Measurements from ENCODE around the gene SYNGAP1. TPM values are rescaled to one million over a fixed set of nuclear protein-coding genes. Genes with fewer than 3 reads are reported as not detected.

The SYNGAP1 gene
- total and polyA plus RNA-seq, 9 of the 15 experiments (the other 6 are each of a cell fraction or from before 2014, with no cell fraction given): 0.01 to 22.8 (median 3.2) TPM

- peak; percentile 75 for TF ChIP-seq CTCFL (IDR thresholded peaks at IDR 0.05; ENCODE audit: borderline replicate concordance, insufficient read depth, low read depth, low read length, poor library complexity, severe bottlenecking)
- TF ChIP-seq ELF1 (tag; IDR thresholded peaks at IDR 0.05): peak; percentile 98
- TF ChIP-seq CREB1 (IDR thresholded peaks at IDR 0.05): peak; percentile 88
- TF ChIP-seq CREB1 (CRISPR knock-in tag; IDR thresholded peaks at IDR 0.05): peak; percentile 84
- TF ChIP-seq, protein P1, sequence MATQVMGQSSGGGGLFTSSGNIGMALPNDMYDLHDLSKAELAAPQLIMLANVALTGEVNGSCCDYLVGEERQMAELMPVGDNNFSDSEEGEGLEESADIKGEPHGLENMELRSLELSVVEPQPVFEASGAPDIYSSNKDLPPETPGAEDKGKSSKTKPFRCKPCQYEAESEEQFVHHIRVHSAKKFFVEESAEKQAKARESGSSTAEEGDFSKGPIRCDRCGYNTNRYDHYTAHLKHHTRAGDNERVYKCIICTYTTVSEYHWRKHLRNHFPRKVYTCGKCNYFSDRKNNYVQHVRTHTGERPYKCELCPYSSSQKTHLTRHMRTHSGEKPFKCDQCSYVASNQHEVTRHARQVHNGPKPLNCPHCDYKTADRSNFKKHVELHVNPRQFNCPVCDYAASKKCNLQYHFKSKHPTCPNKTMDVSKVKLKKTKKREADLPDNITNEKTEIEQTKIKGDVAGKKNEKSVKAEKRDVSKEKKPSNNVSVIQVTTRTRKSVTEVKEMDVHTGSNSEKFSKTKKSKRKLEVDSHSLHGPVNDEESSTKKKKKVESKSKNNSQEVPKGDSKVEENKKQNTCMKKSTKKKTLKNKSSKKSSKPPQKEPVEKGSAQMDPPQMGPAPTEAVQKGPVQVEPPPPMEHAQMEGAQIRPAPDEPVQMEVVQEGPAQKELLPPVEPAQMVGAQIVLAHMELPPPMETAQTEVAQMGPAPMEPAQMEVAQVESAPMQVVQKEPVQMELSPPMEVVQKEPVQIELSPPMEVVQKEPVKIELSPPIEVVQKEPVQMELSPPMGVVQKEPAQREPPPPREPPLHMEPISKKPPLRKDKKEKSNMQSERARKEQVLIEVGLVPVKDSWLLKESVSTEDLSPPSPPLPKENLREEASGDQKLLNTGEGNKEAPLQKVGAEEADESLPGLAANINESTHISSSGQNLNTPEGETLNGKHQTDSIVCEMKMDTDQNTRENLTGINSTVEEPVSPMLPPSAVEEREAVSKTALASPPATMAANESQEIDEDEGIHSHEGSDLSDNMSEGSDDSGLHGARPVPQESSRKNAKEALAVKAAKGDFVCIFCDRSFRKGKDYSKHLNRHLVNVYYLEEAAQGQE (IDR thresholded peaks at IDR 0.05; ENCODE audit: borderline replicate concordance): peak; percentile 99
- TF ChIP-seq, protein P1 (CRISPR knock-in tag; IDR thresholded peaks at IDR 0.05; ENCODE audit: low read depth): no peak; the same call in 1 of the 2 replicates
- no peak for TF ChIP-seq ELF4 (CRISPR knock-in tag; IDR thresholded peaks at IDR 0.05)
- TF ChIP-seq ZEB2 (IDR thresholded peaks at IDR 0.05): peak; percentile 84
- peak; percentile 83 for TF ChIP-seq SUPT5H (IDR thresholded peaks at IDR 0.05)
- no peak for TF ChIP-seq ZBTB8A (IDR thresholded peaks at IDR 0.05; ENCODE audit: partially characterized antibody)
- TF ChIP-seq CHD2 (IDR thresholded peaks at IDR 0.05; ENCODE audit: low read depth, low read length): peak; percentile 12; the same call in 1 of the 2 replicates
- TF ChIP-seq GTF2E2 (tag; IDR thresholded peaks at IDR 0.05): 0 out of 2 replicates have a peak, but pooled peaks have one; percentile 21
- TF ChIP-seq ZNF644 (tag; IDR thresholded peaks at IDR 0.05; ENCODE audit: low read depth): peak; percentile 84; the same call in 1 of the 2 replicates
- peak; percentile 60 for TF ChIP-seq ZNF583 (CRISPR knock-in tag; IDR thresholded peaks at IDR 0.05)
- peak; percentile 20; the same call in 1 of the 2 replicates for TF ChIP-seq DIDO1 (tag; IDR thresholded peaks at IDR 0.05; ENCODE audit: low read depth)
- TF ChIP-seq MAFK (IDR thresholded peaks at IDR 0.05; ENCODE audit: low read length): peak; percentile 46; the same call in 1 of the 2 replicates
- peak; percentile 99 for TF ChIP-seq TOE1 (IDR thresholded peaks at IDR 0.05; ENCODE audit: borderline replicate concordance)
- TF ChIP-seq TOE1 (CRISPR knock-in tag; IDR thresholded peaks at IDR 0.05; ENCODE audit: borderline replicate concordance, low read depth): no peak
- peak; percentile 71; the same call in 1 of the 2 replicates for TF ChIP-seq XRCC5 (IDR thresholded peaks at IDR 0.05; ENCODE audit: low read depth, low read length)
Observed at GRCh38 chr6:33417903-33418689, 1.8 kb upstream of the SYNGAP1 start, which contains the start of gene CUTA (continued).
